Muscle layer of colon (tissue), 2 donors: ENCODE measurements around the gene ST8SIA3.
"Not testable (repeated sequence)": the region's sequence is repeated elsewhere in the genome, so short reads cannot be mapped to it uniquely, and the experiment has no call there.

ENCODE experiments used
- H3K27ac ChIP-seq: one replicate; pipeline ENCODE4 v1.7.0; 2013; ENCODE audit warnings: low read depth, mild to moderate bottlenecking, low read length, moderate library complexity
- H3K27me3 ChIP-seq, 2 donors: one replicate each; pipeline ENCODE4 v1.7.0; 2013; ENCODE audit warnings: low read length in 2 of 2, mild to moderate bottlenecking in 2 of 2; ENCODE audit not compliant: insufficient read depth in 2 of 2, control insufficient read depth in 1 of 2
- H3K36me3 ChIP-seq: one replicate; pipeline ENCODE4 v1.7.0; 2013; ENCODE audit warnings: mild to moderate bottlenecking, low read length; ENCODE audit not compliant: insufficient read depth
- H3K4me1 ChIP-seq: one replicate; pipeline ENCODE4 v1.7.0; 2013; ENCODE audit warnings: mild to moderate bottlenecking, low read length; ENCODE audit not compliant: insufficient read depth
- H3K4me3 ChIP-seq, 2 donors: one replicate each; pipeline ENCODE4 v1.7.0; 2013; ENCODE audit warnings: low read length in 2 of 2, low read depth in 1 of 2, mild to moderate bottlenecking in 1 of 2, moderate library complexity in 1 of 2
- H3K9ac ChIP-seq: one replicate; pipeline ENCODE4 v1.7.0; 2013; ENCODE audit warnings: low read length
- H3K9me3 ChIP-seq: one replicate; pipeline ENCODE4 v1.7.0; 2013; ENCODE audit warnings: mild to moderate bottlenecking, low read length
- donor health status: abdominal sarcoma.
- donor health status: Adenocarcinoma of cecum.

The ST8SIA3 gene

GRCh38 chr18:57372444-57372843 is 20.1 kb downstream of the ST8SIA3 start:
- Histone ChIP-seq H3K27ac (no peak overlapping the region), H3K4me1 (no peaks in the 10 kb centered on the region), H3K36me3 (no peaks in the 10 kb centered on the region), H3K9ac (no peak overlapping the region), H3K9me3 (no peaks in the 10 kb centered on the region), H3K27me3 (no peaks in the 10 kb centered on the region), H3K4me3 (no peak overlapping the region)

GRCh38 chr18:57373017-57373416 is 20.7 kb downstream of the ST8SIA3 start:
- Histone ChIP-seq H3K9me3 (no peaks in the 10 kb centered on the region), H3K9ac (no peak overlapping the region), H3K27me3 (no peaks in the 10 kb centered on the region), H3K27ac (no peak overlapping the region), H3K4me1 (no peaks in the 10 kb centered on the region), H3K36me3 (no peaks in the 10 kb centered on the region), H3K4me3 (no peak overlapping the region)

GRCh38 chr18:57376503-57376902 is 24.1 kb downstream of the ST8SIA3 start:
- Histone ChIP-seq H3K4me3 (no peak overlapping the region), H3K4me1 (no peaks in the 10 kb centered on the region), H3K9ac (no peak overlapping the region), H3K27ac (no peak overlapping the region), H3K9me3 (no peaks in the 10 kb centered on the region), H3K36me3 (no peaks in the 10 kb centered on the region), H3K27me3 (no peaks in the 10 kb centered on the region)

- Histone ChIP-seq H3K36me3 (no peaks in the 10 kb centered on the region), H3K27ac (no peak overlapping the region), H3K27me3 (no peaks in the 10 kb centered on the region), H3K4me3 (no peak overlapping the region), H3K4me1 (no peaks in the 10 kb centered on the region), H3K9ac (no peak overlapping the region), H3K9me3 (no peaks in the 10 kb centered on the region)
Observed at GRCh38 chr18:57389271-57389670, 36.9 kb downstream of the ST8SIA3 start.

GRCh38 chr18:57390044-57390443 is 37.7 kb downstream of the ST8SIA3 start:
- H3K27me3 ChIP-seq: no peaks in the 10 kb centered on the region
- H3K36me3 ChIP-seq: no peaks in the 10 kb centered on the region
- H3K27ac ChIP-seq: no peak overlapping the region
- no peaks in the 10 kb centered on the region for H3K9me3 ChIP-seq
- H3K9ac ChIP-seq: no peak overlapping the region
- no peak overlapping the region for H3K4me3 ChIP-seq
- no peaks in the 10 kb centered on the region for H3K4me1 ChIP-seq

GRCh38 chr18:57394749-57395148 is 42.4 kb downstream of the ST8SIA3 start:
- H3K27ac ChIP-seq, H3K9ac ChIP-seq, H3K4me1 ChIP-seq, H3K27me3 ChIP-seq, H3K36me3 ChIP-seq, H3K4me3 ChIP-seq, H3K9me3 ChIP-seq: not testable (repeated sequence)

GRCh38 chr18:57396831-57397230 is 44.5 kb downstream of the ST8SIA3 start:
- H3K9me3 ChIP-seq, H3K27ac ChIP-seq, H3K9ac ChIP-seq, H3K4me3 ChIP-seq, H3K27me3 ChIP-seq, H3K4me1 ChIP-seq, H3K36me3 ChIP-seq: not testable (repeated sequence)

GRCh38 chr18:57397440-57398132 is 45.2 kb downstream of the ST8SIA3 start:
- no peaks in the 10 kb centered on the region for H3K27me3 ChIP-seq
- no peak overlapping the region for H3K9ac ChIP-seq
- no peak overlapping the region for H3K27ac ChIP-seq

GRCh38 chr18:57404345-57404744 is 52.0 kb downstream of the ST8SIA3 start:
- Histone ChIP-seq H3K9me3 (peaks cover 4% of the 10 kb centered on the region), H3K27ac (no peak overlapping the region), H3K36me3 (no peaks in the 10 kb centered on the region), H3K4me1 (no peaks in the 10 kb centered on the region), H3K27me3 (no peaks in the 10 kb centered on the region), H3K4me3 (no peak overlapping the region), H3K9ac (no peak overlapping the region)

More at GRCh38 chr18:57397440-57398132, 45.2 kb downstream of the ST8SIA3 start:
- H3K4me3 ChIP-seq: no peak overlapping the region
- H3K9me3 ChIP-seq: no peaks in the 10 kb centered on the region
- H3K4me1 ChIP-seq: no peaks in the 10 kb centered on the region
- no peaks in the 10 kb centered on the region for H3K36me3 ChIP-seq

GRCh38 chr18:57409650-57410049 is 57.3 kb downstream of the ST8SIA3 start:
- no peak overlapping the region for H3K4me3 ChIP-seq
- no peak overlapping the region for H3K27ac ChIP-seq
- H3K4me1 ChIP-seq: no peaks in the 10 kb centered on the region
- H3K36me3 ChIP-seq: no peaks in the 10 kb centered on the region
- no peak overlapping the region for H3K9ac ChIP-seq
- peaks cover 8% of the 10 kb centered on the region for H3K9me3 ChIP-seq
- H3K27me3 ChIP-seq: no peaks in the 10 kb centered on the region

- no peak overlapping the region for H3K4me3 ChIP-seq
- H3K36me3 ChIP-seq: no peaks in the 10 kb centered on the region
- H3K4me1 ChIP-seq: no peaks in the 10 kb centered on the region
- H3K27me3 ChIP-seq: no peaks in the 10 kb centered on the region
- H3K9ac ChIP-seq: no peak overlapping the region
- no peak overlapping the region for H3K27ac ChIP-seq
- H3K9me3 ChIP-seq: peaks cover 8% of the 10 kb centered on the region
Observed at GRCh38 chr18:57410749-57411148, 58.4 kb downstream of the ST8SIA3 start.

- H3K36me3 ChIP-seq: no peaks in the 10 kb centered on the region
- H3K4me3 ChIP-seq: no peak overlapping the region
- H3K27me3 ChIP-seq: no peaks in the 10 kb centered on the region
- no peak overlapping the region for H3K27ac ChIP-seq
- H3K9ac ChIP-seq: no peak overlapping the region
- H3K4me1 ChIP-seq: no peaks in the 10 kb centered on the region
- H3K9me3 ChIP-seq: peaks cover 4% of the 10 kb centered on the region
Observed at GRCh38 chr18:57416542-57416941, 64.2 kb downstream of the ST8SIA3 start.
